HUES48 (cell line): ENCODE data around the gene RNASE1.
A peak's percentile ranks its signal among the peaks of the same experiment; 100 is the strongest.
"Not testable (repeated sequence)": the region's sequence is repeated elsewhere in the genome, so short reads cannot be mapped to it uniquely, and the experiment has no call there.

Source experiments
- H3K27ac ChIP-seq: one replicate; pipeline ENCODE4 v1.7.0; 2013; ENCODE audit warnings: low read depth, low read length, inconsistent platforms
- H3K27me3 ChIP-seq: 2 replicates; pipeline ENCODE4 v1.6.1; 2013; ENCODE audit warnings: mild to moderate bottlenecking, low read length; ENCODE audit not compliant: control insufficient read depth, insufficient read depth
- H3K36me3 ChIP-seq: 2 replicates; pipeline ENCODE4 v1.6.1; 2013; ENCODE audit warnings: low read length; ENCODE audit not compliant: control insufficient read depth, insufficient read depth
- H3K4me1 ChIP-seq: 2 replicates; pipeline ENCODE4 v1.6.1; 2013; ENCODE audit warnings: mild to moderate bottlenecking, low read length; ENCODE audit not compliant: control insufficient read depth, insufficient read depth
- H3K4me3 ChIP-seq: 2 replicates; pipeline ENCODE4 v1.5.1; 2013; ENCODE audit warnings: mild to moderate bottlenecking, low read depth, low read length
- H3K9ac ChIP-seq: 2 replicates; pipeline ENCODE4 v1.6.1; 2013; ENCODE audit warnings: mild to moderate bottlenecking, low read depth, low read length, moderate library complexity
- H3K9me3 ChIP-seq: 2 replicates; pipeline ENCODE4 v1.6.1; 2013; ENCODE audit warnings: low read length; ENCODE audit not compliant: control insufficient read depth, insufficient read depth

The RNASE1 gene

DNA sequence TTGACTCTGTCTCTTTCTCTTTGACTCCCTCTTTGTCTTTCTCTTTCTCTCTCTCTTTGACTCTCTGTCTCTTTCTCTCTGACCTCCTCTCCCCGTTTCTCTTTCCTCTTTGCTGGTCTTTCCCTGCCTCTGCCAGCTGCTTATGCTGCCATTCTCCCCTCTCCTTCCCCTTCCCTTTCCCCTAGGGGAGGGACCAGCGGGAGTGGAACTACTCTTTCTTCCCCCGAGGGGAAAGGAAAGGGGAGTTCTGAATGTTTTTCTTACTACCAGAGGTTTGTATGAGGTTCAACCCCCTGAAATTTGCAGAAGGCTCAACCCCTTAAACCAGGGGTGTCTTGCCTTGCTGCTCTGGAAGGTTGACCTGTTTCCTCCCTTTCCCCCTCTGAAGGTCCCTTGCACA, 24.7 kb upstream of the RNASE1 start:
- Histone ChIP-seq H3K36me3 (no peaks in the 10 kb centered on the region), H3K9ac (no peak overlapping the region), H3K27ac (peak overlapping the region; percentile 47), H3K9me3 (no peaks in the 10 kb centered on the region), H3K4me3 (no peak overlapping the region; the same call in 1 of the 2 replicates), H3K27me3 (no peaks in the 10 kb centered on the region), H3K4me1 (peaks cover 11% of the 10 kb centered on the region; the same call in 1 of the 2 replicates)

DNA sequence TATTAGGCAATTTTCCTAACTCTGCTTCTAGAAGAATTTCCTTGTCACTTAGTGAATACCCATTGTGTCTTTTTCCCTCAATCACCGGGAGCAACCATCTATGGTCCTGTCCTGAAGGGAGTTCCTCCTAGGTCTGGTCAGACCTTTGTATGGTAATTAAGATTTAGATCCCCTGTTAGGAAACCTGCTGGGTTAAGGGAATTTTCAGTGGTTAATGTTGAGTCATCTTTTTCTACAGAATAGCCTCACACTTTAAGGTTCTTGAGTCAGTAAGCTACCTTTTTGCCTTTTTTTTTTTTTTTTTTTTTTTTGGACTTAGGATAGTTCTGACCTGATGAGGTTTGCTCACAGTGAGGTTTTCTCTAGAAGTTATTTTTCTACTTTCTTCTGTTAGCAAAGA, 24.0 kb upstream of the RNASE1 start:
- not testable (repeated sequence) for H3K36me3 ChIP-seq, H3K27me3 ChIP-seq, H3K9me3 ChIP-seq, H3K4me3 ChIP-seq, H3K9ac ChIP-seq
- Histone ChIP-seq H3K4me1 (peaks cover 18% of the 10 kb centered on the region), H3K27ac (peak overlapping the region; percentile 59)

DNA sequence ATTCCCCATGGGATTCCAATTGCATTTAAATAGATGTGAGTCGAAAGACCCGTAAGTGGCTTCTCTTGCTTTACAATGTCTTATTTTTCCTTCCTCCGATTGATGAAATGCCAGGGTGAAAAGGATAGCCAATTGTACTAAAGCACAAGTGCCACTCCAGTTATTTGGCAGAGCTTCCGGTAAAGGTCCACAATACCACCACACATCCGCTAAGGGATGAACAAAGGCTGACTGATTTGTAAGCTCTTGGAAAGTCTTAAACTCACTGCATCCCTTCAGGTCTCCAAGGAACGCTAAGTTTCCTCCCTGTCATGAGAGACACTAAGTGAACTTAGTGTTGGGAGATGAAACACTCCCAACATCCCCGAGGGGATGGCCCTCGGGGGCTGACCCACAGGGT, 21.2 kb upstream of the RNASE1 start:
- H3K9me3 ChIP-seq = no peaks in the 10 kb centered on the region
- H3K27me3 ChIP-seq = no peaks in the 10 kb centered on the region
- no peak overlapping the region for H3K9ac ChIP-seq
- H3K4me1 ChIP-seq = peaks cover 31% of the 10 kb centered on the region
- no peaks in the 10 kb centered on the region for H3K36me3 ChIP-seq
- no peak overlapping the region for H3K27ac ChIP-seq
- H3K4me3 ChIP-seq = no peak overlapping the region

DNA sequence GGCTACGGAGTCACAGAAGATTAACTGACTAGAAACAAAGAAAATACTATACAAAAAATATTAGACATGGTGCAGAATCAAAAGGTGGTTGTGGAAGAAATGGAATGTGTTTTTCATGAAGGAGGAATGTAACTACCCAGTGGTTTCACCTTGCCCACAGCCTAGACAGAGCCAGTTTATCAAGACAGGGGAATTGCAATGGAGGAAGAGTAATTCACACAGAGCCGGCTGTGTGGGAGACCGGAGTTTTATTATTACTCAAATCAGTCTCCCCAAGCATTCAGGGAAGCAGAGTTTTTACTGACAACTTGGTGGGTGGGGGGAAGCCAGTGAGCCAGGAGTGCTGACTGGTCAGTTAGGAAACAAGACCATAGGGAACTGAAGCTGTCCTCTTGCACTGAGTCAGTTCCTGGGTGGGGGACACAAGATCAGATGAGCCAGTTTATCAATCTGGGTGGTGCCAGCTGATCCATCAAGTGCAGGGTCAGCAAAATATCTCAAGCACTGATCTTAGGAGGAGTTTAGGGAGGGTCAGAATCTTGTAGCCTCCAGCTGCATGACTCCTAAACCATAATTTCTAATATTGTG, 19.0 kb upstream of the RNASE1 start:
- not testable (repeated sequence) for H3K27me3 ChIP-seq, H3K4me3 ChIP-seq, H3K27ac ChIP-seq, H3K9ac ChIP-seq, H3K36me3 ChIP-seq, H3K9me3 ChIP-seq
- peaks cover 24% of the 10 kb centered on the region for H3K4me1 ChIP-seq

DNA sequence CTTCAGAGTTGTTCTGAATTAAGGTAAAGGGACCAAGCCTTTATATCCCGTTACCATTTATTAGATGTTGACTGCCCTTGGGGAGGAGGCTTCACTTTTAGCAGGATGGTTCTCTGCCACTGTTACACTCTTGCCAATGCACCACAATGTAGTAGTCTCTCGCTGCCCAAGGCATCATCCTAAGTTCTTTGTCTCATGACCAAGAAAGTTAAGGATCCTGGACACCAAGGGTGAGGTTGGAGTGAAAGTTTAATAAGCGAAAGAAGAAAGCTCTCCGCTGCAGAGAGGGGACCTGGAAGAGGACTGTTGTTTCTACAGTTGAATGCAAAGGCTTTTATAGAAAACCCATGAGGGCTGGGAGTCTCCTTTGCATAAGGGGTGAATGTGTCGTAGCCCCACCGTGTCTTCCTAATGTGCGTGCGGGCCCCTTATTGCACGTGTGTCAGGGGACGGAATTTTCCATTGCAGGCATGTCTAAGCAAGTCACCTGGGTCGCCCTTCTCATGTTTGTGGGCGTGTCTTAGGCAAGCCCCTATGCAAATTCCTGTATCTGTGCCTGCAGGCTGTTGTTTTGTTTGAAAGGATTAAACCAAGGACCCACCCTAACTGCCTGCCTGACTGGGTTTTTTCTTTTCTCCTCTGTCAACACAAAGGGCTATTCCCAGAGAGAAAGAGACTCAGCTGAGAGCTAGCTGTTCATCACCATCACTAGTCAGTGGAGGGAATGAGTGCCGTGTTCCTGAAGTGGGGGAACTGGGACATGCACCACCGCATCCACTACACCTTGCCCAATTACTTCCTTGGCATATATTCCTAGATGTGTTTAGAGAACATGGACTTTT, 17.6 kb upstream of the RNASE1 start:
- H3K27me3 ChIP-seq = no peaks in the 10 kb centered on the region
- H3K27ac ChIP-seq = no peak overlapping the region
- H3K9ac ChIP-seq = no peak overlapping the region
- no peaks in the 10 kb centered on the region for H3K36me3 ChIP-seq
- H3K9me3 ChIP-seq = no peaks in the 10 kb centered on the region
- no peak overlapping the region for H3K4me3 ChIP-seq
- H3K4me1 ChIP-seq = peaks cover 20% of the 10 kb centered on the region

DNA sequence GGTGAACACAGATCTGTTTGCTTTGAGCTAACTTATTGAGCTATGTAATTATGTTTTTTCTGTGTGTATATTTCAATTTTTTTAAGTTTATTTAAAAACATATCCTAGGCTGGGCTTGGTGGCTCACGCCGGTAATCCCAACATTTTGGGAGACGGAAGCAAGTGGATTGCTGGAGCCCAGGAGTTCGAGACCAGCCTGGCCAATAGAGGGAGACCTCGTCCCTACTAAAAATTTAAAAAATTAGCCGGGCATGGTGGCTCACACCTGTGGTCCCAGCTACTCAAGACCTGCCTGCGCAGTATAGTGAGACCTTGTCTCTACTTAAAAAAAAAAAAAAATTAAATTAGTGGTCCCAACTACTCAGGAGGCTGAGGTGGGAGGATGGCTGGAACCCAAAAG, 16.2 kb upstream of the RNASE1 start:
- Histone ChIP-seq H3K4me1 (peaks cover 20% of the 10 kb centered on the region), H3K27me3 (no peaks in the 10 kb centered on the region), H3K4me3 (no peak overlapping the region), H3K36me3 (no peaks in the 10 kb centered on the region), H3K9me3 (no peaks in the 10 kb centered on the region), H3K9ac (no peak overlapping the region), H3K27ac (no peak overlapping the region)

DNA sequence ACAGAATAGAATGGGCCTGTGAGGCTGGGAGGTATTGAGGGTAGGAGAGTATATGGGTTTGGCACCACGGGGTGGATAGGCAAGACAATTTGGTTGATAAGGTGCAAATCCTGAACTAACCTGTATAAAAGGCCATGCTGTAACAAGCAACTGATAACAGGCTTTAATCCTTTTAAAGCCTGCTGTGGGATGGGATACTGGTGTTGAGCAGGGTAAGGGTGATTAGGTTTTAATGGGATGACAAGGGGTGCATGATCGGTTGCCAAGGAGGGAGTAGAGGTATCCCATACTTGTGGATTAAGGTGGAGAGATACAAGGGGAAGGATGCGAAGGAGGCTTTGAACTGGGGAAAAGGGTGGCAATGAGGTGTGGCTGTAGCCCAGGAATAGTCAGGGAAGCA, 13.3 kb upstream of the RNASE1 start:
- not testable (repeated sequence) for H3K4me3 ChIP-seq, H3K27me3 ChIP-seq, H3K9ac ChIP-seq, H3K4me1 ChIP-seq, H3K9me3 ChIP-seq, H3K36me3 ChIP-seq, H3K27ac ChIP-seq

DNA sequence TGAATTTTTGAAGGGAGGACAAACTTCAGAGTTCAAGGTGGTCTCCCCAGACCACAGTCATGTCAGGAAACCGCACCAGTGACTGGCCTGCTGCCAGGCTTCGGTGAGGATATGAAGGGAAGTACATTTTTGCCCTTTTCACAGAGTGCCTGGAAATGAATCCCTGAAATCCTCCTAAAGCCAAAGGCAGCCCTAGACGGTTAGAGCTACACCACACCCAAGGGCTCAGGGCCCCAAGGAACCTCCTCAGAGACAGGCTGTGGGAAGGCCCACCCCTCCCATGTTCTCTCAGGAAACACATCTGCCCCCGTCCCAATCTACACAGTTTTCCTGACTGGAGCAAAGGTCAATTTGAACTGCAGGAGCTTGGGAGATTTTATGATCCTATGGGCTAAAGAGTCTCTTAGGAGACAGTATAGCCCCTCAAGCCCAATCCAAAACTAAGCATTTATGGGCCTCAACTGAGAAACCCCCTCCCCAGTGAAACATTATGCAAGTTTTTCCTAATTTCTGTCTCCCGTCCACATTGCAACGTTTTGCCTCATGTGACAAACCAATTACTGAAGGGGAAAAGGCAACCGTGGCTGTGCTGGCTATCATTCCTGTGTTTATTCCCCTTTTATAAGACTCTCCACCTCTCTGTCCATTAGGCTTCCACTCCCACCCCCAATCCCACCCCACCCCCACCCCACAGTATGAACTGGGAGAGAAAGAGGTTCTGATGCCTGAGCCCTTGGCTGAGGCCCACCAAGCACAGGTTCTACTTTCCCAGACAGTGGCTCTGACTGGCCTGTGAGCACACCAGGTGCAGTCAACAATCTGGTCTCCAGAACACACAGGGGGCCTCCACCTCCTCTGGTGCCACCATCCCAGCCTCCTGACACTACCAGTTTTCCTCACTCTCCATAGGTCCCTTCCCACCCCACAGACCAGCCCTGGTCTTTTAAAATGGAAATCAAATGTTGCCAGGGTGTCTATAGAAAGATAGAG, 9.6 kb upstream of the RNASE1 start:
- Histone ChIP-seq H3K27ac (no peak overlapping the region), H3K4me3 (no peak overlapping the region), H3K9ac (no peak overlapping the region), H3K4me1 (no peaks in the 10 kb centered on the region), H3K27me3 (no peaks in the 10 kb centered on the region), H3K36me3 (no peaks in the 10 kb centered on the region), H3K9me3 (no peaks in the 10 kb centered on the region)

DNA sequence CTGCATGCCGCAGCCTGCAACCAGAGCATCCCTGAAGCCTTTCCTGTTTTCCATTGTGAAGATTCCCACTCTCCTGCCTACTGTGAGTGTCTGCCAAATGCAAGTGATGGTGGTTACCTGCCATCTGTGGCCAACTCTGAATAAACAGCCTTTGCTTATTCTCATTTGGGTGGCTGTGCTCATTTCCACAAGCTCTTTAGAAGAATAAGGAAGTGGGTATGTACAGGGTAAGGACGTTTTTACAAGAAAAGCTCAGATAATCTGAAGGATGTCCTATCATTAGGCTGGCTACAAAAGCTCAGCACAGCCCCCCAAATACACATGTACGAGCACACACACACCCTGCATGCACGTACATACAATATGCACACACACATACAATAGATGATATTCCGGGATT, 7.3 kb upstream of the RNASE1 start:
- Histone ChIP-seq H3K9me3 (no peaks in the 10 kb centered on the region), H3K36me3 (no peaks in the 10 kb centered on the region), H3K4me3 (no peak overlapping the region), H3K9ac (no peak overlapping the region), H3K27ac (no peak overlapping the region), H3K27me3 (no peaks in the 10 kb centered on the region), H3K4me1 (no peaks in the 10 kb centered on the region; the same call in 1 of the 2 replicates)

DNA sequence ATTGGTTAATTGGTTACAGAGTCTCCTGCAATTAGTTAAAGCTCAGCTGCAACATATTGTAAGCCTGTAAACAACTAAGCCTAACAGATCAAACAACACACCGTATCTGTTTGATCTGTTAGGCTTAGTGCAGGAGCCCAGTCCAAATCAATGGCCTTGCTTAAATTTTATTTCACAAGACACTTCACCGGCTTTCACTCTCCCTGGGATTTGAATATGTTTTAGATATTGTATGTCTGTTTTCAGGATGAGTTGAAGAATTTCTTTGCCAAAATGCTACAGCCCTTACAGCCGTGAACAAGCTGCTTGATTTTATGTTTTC, 5.5 kb upstream of the RNASE1 start:
- H3K9ac ChIP-seq = no peak overlapping the region
- no peaks in the 10 kb centered on the region for H3K36me3 ChIP-seq
- no peaks in the 10 kb centered on the region for H3K9me3 ChIP-seq
- no peak overlapping the region for H3K4me3 ChIP-seq
- H3K27me3 ChIP-seq = no peaks in the 10 kb centered on the region
- no peak overlapping the region for H3K27ac ChIP-seq
- H3K4me1 ChIP-seq = no peaks in the 10 kb centered on the region; the same call in 1 of the 2 replicates
